GM12875 (cell line): ENCODE results near the gene RIPK3.

Source experiments
- H3K4me3 ChIP-seq: one replicate; pipeline ENCODE4 v1.5.1; 2011; ENCODE audit warnings: low read depth, low read length, control low read depth
- CTCF ChIP-seq: IDR thresholded peaks from 2 replicates; pipeline ENCODE4 v1.5.1; 2011; ENCODE audit warnings: low read depth, mild to moderate bottlenecking, control low read depth, inconsistent platforms, low read length, moderate library complexity, borderline replicate concordance; ENCODE audit not compliant: insufficient read depth

RIPK3 gene

DNA sequence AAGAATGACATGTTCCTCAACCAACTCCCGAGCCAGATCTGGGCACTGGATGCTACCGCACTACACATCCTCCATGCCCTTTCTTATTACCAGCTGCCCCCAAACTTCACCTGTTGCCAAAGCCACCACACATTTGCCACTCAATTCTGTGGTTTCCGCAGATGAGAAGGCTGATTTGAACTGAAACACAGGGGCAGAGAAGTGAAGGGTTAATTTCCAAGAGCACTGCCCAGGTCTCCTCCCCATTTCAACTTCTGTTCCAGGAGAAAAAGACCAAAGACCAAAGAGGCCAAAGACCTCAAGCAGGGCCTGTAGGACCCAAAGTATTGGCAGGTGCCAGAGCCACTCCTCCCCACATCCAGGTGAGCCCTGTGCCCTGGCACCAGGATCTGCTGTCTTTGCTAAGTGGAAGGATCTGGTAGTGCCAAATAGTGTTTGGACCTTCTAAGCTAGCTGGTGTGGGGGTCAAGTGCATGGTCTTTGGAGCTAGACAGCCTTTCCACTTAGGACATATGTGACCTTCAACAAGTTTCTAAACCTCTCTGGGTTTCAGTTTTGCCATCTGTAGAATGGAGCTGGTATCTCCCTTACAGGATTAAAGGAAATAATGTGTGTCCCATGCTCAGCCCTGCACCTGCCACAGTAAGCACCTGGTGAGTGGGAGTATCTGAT lies 48.2 kb downstream of the RIPK3 start:
- TF ChIP-seq CTCF: no peak
- H3K4me3 ChIP-seq: no peak overlapping the region

DNA sequence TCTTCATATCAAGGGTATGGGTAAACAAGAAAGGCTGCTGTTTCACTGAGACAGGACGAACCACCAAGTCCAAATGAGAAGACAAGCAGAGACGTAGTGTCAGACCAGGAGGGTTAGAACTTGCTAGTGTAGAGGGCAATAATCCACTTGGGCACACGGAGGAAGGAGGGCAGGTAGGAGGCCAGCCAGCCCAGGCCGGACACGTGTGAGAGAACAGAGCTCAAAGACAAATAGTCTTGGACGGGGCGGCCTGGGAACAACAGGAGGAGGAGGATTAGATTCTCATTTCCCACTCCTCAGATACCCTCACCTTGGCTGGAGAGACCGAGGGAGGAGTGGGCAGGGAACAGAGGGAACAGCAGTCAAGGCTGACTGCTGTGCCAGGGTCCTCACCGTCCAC lies 49.0 kb downstream of the RIPK3 start:
- TF ChIP-seq CTCF: no peak
- no peak overlapping the region for H3K4me3 ChIP-seq

GRCh38 chr14:24289649-24290280 lies 50.0 kb downstream of the RIPK3 start:
- H3K4me3 ChIP-seq: no peak overlapping the region
- TF ChIP-seq CTCF: no peak

- TF ChIP-seq CTCF: no peak
- H3K4me3 ChIP-seq: no peak overlapping the region
These were observed 52.8 kb downstream of the RIPK3 start for GRCh38 chr14:24286996-24287395.
